Upper lobe of right lung (tissue), 1 donor: ENCODE data around the gene RIOX2. TPM values are rescaled to one million over a fixed set of nuclear protein-coding genes. Genes with fewer than 3 reads are reported as not detected.
"Not testable (repeated sequence)": the region's sequence is repeated elsewhere in the genome, so short reads cannot be mapped to it uniquely, and the experiment has no call there.

Experiments used
- ATAC-seq: fragments of 200-7000 bp; cut with Tn5 transposase; one replicate; pipeline ENCODE4 v1.9.1; 2020; ENCODE audit warnings: mild to moderate bottlenecking, moderate library complexity
- DNase-seq: peaks from one replicate; pipeline ENCODE4 v3.0.0-alpha.2; 2020
- H3K27ac ChIP-seq: fragments of 200-600 bp; one replicate; pipeline ENCODE4 v1.8.0; 2022
- H3K27me3 ChIP-seq: fragments of 200-600 bp; one replicate; pipeline ENCODE4 v1.8.0; 2022; ENCODE audit warnings: mild to moderate bottlenecking
- H3K36me3 ChIP-seq: fragments of 200-600 bp; one replicate; pipeline ENCODE4 v1.8.0; 2022
- H3K4me1 ChIP-seq: fragments of 200-600 bp; one replicate; pipeline ENCODE4 v1.8.0; 2022
- H3K4me3 ChIP-seq: fragments of 200-600 bp; one replicate; pipeline ENCODE4 v1.8.0; 2022; ENCODE audit warnings: mild to moderate bottlenecking
- H3K9me3 ChIP-seq: fragments of 200-600 bp; one replicate; pipeline ENCODE4 v1.8.0; 2022
- intact Hi-C: fragments of 100-400 bp; cut with DNase I; formaldehyde crosslinking; loops from one replicate; pipeline ENCODE4 v1.11.0; 2022
- total RNA-seq: library from RNA; stranded (reverse); fragmentation: NEBNext Ultra II Directional; extraction: Animal tissue kit (Norgen Biotek cat#: 25700); gene quantifications from one replicate; pipeline ENCODE4 v1.2.1, GENCODE V29; 2021
- TF ChIP-seq, protein P1 (sequence below): fragments of 200-600 bp; IDR thresholded peaks from one replicate; pipeline ENCODE4 v1.8.0; 2022; ENCODE audit warnings: antibody characterized with exemption
- donor health status: DM: no; HTN: yes; CAD: no; lungs with severe emphysema.

Gene RIOX2
- total RNA-seq, 1 donor from 2014 or later: 20.5 TPM

DNA sequence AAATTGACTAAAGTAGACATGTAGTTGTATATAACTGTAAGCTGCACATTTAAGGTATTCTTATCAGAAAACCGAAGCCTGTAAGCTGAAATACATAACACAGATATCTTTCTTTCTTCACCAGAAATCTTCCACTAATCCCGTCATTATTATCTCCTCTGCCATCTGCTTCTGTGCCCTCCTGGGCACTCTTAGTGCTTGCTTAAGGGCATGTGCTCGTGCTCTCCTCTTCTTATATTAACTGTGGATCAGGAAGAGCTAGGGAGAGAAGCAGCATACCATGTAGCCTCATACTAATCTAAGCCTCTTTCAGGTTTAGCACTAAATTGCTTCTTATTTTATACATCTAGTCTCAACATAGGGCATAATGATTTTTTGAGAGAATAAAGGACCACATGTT, 60.8 kb downstream of the RIOX2 start:
- Histone ChIP-seq H3K4me3 (no peak overlapping the region), H3K9me3 (no peaks in the 10 kb centered on the region), H3K4me1 (peaks cover 6% of the 10 kb centered on the region), H3K27ac (no peak overlapping the region), H3K27me3 (no peaks in the 10 kb centered on the region), H3K36me3 (peaks cover 40% of the 10 kb centered on the region)
- TF ChIP-seq, protein P1, sequence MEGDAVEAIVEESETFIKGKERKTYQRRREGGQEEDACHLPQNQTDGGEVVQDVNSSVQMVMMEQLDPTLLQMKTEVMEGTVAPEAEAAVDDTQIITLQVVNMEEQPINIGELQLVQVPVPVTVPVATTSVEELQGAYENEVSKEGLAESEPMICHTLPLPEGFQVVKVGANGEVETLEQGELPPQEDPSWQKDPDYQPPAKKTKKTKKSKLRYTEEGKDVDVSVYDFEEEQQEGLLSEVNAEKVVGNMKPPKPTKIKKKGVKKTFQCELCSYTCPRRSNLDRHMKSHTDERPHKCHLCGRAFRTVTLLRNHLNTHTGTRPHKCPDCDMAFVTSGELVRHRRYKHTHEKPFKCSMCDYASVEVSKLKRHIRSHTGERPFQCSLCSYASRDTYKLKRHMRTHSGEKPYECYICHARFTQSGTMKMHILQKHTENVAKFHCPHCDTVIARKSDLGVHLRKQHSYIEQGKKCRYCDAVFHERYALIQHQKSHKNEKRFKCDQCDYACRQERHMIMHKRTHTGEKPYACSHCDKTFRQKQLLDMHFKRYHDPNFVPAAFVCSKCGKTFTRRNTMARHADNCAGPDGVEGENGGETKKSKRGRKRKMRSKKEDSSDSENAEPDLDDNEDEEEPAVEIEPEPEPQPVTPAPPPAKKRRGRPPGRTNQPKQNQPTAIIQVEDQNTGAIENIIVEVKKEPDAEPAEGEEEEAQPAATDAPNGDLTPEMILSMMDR: no peak
- DNase-seq (no peak), ATAC-seq (no peak)
- intact Hi-C loops: no loop called here

GRCh38 chr3:97910931-97911351, 61.3 kb downstream of the RIOX2 start:
- no peak for DNase-seq
- no peaks in the 10 kb centered on the region for H3K9me3 ChIP-seq
- peak overlapping the region; percentile 5 for H3K4me3 ChIP-seq
- H3K4me1 ChIP-seq: peaks cover 6% of the 10 kb centered on the region
- H3K27ac ChIP-seq: no peak overlapping the region
- intact Hi-C loops: no loop called here
- H3K36me3 ChIP-seq: peaks cover 35% of the 10 kb centered on the region
- ATAC-seq: peak; percentile 72
- TF ChIP-seq, protein P1: no peak
- H3K27me3 ChIP-seq: no peaks in the 10 kb centered on the region

- H3K4me3 ChIP-seq: peak overlapping the region; percentile 5
- intact Hi-C loops, H3K9me3 ChIP-seq, DNase-seq, H3K4me1 ChIP-seq, H3K27ac ChIP-seq, H3K27me3 ChIP-seq, ATAC-seq: not testable (repeated sequence)
- peaks cover 30% of the 10 kb centered on the region for H3K36me3 ChIP-seq
Observed at GRCh38 chr3:97910236-97910831, 61.9 kb downstream of the RIOX2 start.

DNA sequence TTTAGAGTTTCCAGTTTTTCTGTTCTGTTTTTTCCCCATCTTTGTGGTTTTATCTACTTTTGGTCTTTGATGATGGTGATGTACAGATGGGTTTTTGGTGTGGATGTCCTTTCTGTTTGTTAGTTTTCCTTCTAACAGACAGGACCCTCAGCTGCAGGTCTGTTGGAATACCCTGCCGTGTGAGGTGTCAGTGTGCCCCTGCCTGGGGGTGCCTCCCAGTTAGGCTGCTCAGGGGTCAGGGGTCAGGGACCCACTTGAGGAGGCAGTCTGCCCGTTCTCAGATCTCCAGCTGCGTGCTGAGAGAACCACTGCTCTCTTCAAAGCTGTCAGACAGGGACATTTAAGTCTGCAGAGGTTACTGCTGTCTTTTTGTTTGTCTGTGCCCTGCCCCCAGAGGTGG, 62.4 kb downstream of the RIOX2 start:
- DNase-seq, H3K4me1 ChIP-seq, ATAC-seq, H3K9me3 ChIP-seq, intact Hi-C loops, H3K4me3 ChIP-seq, H3K27me3 ChIP-seq, H3K27ac ChIP-seq: not testable (repeated sequence)
- peaks cover 25% of the 10 kb centered on the region for H3K36me3 ChIP-seq

DNA sequence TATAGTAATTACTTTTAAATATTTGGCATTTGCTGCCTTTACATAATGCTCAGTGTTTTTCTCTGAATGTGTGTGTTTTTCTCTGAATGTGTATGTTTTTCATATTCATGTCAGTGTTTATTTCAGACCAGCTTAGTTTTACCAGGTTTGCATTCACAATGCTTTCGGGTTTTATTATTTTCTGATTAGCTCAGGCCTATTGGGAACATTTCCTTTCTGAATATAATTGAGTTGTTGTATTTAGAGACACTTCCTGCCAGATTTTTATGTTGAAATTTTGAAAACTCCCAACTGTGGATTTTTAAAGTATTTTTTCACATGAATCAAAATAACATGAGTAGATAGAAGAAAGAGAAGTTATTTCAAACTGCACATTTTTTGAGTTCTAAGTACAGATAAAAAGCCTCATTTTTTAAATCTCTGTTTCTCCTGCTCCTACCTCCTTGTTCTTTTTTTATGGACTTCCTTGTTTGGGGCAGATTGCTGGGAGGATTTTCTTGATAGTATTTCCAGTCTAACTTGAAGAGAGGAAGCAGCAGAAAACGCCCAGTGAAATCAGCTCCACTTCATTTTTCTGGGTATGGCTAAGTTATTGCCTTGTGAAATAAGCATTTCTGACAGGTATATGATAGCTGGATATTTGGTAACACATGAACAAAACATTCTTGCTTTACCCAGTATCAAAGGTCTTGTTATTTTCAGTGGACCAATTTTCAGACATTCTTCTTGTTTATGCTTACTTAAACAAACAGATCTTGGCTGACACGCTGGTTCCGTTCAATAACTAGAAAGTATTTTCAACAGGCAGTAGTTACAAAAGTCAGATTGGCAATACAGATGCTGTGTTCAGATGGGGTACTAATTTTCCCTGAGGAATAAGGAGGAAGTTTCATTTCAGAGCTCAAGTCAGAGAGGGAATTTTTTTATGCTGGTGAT, 70.7 kb downstream of the RIOX2 start:
- no peak for ATAC-seq
- peaks cover 10% of the 10 kb centered on the region for H3K4me1 ChIP-seq
- peak overlapping the region; percentile 15 for H3K27ac ChIP-seq
- DNase-seq: no peak
- peaks cover 18% of the 10 kb centered on the region for H3K36me3 ChIP-seq
- H3K4me3 ChIP-seq: no peak overlapping the region
- no peaks in the 10 kb centered on the region for H3K9me3 ChIP-seq
- TF ChIP-seq, protein P1: no peak
- intact Hi-C loops: no loop called here
- no peaks in the 10 kb centered on the region for H3K27me3 ChIP-seq

GRCh38 chr3:97899331-97899730, 72.9 kb downstream of the RIOX2 start:
- intact Hi-C loops: no loop called here

More at GRCh38 chr3:97899331-97899730, 72.9 kb downstream of the RIOX2 start:
- H3K36me3 ChIP-seq: peaks cover 18% of the 10 kb centered on the region
- no peaks in the 10 kb centered on the region for H3K9me3 ChIP-seq
- H3K27me3 ChIP-seq: no peaks in the 10 kb centered on the region
- H3K4me3 ChIP-seq: no peak overlapping the region
- ATAC-seq (no peak), DNase-seq (no peak)
- TF ChIP-seq, protein P1: no peak
- no peak overlapping the region for H3K27ac ChIP-seq
- peaks cover 10% of the 10 kb centered on the region for H3K4me1 ChIP-seq
